ENCODE results near the gene LRP2BP.
"Not testable (repeated sequence)": the region's sequence is repeated elsewhere in the genome, so short reads cannot be mapped to it uniquely, and the experiment has no call there.

The LRP2BP gene

GRCh38 chr4:185361872-185362271, 33.9 kb downstream of the LRP2BP start:
- no peak for DNase-seq (ENCODE audit: low read depth)

DNA sequence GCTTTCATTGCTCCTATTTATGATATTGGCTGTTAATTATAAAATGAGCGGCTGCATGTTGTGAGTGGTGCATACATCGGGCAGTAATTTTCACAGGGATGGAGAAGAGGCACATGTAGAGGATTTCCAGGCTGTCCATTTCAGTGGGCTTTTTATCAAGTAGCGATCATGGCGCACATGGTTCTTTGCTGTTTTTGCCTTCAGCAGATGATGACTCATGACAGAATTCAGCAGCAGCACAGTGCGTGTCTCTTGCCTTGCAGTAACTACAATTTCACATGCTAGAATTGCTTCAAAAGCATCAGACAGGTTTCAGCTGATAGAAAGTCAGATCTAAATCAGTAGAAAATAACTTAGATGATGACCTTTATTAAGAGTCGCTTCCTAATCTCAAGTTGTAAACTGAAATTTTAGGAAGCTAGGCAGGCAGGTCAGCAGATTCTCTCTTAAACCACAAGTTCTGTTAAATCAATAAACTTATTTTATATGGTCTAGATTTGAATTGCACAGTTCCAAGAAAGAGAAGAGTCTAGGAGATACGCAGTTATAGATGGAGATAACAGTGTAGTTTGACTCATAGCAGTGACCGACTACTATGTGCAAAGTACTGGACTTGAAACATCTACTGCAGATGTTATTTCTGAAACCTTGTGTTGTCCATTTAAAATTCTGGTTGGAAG, 35.8 kb downstream of the LRP2BP start:
- no peak for DNase-seq (ENCODE audit: low read depth)

- no peak for DNase-seq (ENCODE audit: low read depth)
Measured at GRCh38 chr4:185358959-185359358, 36.8 kb downstream of the LRP2BP start.

DNA sequence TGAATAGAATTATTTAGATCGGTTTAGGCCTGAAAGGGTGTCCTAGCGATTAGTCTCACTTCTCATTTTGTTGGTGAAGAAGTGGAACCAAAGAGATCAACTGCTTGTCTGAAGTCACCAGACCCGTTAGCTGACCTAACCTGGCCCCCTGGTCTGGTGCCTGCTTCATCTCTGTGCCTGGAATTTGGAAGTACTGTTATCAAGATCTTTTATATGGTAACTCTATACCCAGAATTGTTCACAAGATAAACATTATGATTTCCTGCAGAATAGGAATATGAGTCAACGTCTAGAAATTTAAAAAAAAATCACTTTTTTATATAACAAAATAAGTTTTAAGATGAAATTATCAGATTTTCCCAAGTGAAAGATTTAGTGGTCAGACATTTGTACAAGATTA, 37.2 kb downstream of the LRP2BP start:
- no peak for DNase-seq (ENCODE audit: low read depth)

DNA sequence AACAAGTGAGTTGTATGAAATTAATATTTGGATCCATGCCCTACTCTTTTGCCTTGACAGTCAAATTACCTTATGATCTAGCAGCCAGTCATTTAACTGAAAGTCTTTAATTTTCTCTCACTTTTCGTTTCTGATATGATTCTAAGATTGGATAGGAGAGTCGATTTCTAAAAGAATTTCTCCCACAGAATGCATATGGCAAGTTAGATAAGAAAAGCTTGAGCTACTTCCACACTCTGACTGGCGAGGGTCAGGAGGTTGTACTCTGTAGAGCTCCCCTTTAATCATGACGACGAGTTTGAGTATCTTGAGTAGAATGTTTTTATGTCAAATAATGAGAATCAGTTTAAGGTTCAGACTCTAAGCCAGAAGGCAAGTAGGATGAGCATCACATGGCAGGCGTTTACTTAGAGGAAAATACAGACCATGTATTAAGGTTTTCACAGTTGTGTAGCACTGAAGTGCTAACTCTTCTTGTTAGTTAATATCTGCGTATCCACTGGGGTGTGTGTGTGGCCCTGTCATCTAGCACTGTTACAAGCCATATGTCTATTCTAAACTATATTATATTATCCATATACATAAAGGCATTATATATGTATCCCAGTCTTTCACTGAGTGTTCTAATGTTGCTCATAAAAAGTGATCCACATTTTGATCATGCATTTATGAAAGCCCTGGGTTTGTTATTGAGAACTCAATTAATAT, 37.8 kb downstream of the LRP2BP start:
- DNase-seq (ENCODE audit: low read depth) = no peak

DNA sequence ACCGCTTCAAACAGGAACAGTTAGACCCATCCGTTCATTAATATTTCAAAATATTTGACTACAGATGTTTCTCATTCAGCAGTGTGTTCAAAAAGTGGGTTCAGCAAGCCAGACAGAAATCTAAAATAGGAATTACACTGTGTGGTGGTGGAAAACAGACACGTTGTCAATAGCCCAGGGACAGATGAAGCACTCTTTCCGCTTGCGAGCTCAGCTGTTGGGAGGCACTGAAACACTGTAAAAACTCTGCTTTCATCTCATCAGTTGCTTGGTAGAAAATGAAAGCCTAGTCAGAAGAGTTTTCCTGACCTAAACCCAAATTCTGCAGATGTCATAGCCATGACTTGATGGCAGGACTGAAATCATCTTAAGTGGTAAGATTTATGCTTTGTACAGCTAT, 38.5 kb downstream of the LRP2BP start:
- DNase-seq (ENCODE audit: low read depth) = no peak

DNA sequence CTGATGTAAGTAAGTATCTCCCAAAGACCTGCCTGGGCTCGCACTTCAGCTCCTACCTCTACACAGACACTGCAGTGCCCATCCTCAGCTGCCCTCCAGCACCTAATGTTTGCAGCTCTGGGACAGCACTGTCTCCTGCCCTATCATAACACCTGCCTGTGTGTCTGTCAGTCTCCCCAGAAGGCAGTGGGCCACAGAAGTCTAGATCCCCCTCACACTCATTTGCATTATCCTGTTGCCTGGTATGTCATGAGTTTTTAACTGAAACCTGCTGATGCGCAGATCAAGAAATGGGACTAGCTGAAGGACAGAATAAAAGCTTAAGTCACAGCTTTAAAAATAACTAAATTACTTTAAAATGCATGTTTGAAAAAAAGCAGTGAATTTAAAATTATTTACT, 43.0 kb downstream of the LRP2BP start:
- no peak for DNase-seq (ENCODE audit: low read depth)

DNA sequence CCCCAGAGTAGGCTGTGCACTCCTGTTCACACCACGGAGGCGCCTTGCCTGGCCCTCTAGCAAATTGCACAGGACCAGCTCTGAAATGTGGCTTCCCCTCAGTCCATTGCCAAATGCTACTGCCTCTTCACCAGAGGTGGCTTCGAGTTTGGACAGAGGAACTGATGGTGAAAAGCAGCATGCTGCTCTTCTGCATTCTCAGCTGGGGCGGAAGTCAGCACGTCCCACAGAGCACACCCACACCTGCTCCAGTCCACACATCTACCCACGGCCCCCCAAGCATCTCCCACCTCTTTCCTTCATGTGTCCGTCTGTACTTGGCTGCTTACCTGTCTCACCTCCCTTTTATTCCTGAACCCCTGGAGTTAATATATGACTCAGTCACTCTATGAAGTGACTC, 43.5 kb downstream of the LRP2BP start:
- DNase-seq (ENCODE audit: low read depth) = no peak

DNA sequence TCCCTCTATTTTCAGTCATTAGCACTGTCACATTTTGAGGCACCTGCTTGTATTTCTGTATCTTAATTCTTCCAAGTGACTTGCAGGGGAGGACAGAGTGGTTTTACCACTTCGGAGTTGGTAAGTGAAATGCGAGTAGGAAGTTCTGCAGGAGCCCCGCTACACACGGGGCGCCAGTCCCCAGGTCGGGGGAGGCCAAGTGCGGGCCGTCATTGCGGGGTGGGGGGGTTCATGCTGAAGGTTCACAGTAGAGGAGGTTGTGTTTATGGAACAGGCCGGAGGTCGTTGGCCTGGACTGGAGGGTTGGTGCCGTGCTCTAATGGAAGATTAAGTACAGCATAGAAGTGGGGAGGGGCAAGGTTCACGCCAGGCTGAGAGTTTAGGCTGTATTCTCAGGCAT, 44.0 kb downstream of the LRP2BP start:
- DNase-seq (ENCODE audit: low read depth) = no peak

GRCh38 chr4:185346975-185347601, 48.6 kb downstream of the LRP2BP start:
- DNase-seq (ENCODE audit: low read depth) = no peak

DNA sequence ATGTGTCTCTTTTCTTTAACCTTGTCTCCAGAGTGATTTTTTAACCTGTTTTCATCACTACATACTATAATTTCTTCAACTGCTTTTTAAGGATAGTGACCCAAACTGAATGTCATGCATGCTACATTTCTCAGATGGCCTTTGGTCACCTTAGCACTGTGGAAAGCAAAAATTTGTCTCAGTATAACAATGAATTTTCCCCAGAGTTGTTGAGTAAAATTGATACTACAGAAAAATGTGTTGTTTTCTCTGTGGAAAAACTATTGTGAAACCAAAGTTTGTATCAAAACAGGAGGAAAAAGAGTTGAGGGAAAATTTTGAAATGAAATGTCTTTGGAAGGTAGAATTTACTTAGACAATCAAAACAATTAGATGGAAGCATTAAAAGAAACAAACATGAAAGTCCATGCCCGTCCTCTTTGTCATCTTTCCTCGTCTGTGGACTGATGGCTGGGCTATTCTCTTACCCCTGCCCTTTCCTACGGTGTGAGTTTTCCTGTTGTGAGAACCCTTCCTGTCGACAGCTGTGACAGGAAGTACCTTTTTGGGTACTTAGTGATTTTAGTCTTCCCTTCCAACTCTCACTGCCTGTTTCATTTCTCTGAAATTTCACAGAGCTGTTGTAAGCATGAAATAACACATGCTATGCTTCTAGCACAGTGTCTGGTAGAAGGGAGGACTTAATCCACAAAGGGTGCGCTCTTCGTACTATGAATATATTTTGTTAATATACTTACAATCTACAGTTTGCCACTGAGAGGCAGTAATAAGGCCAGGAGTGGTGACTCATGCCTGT, 50.8 kb downstream of the LRP2BP start:
- no peak for DNase-seq (ENCODE audit: low read depth)

GRCh38 chr4:185343726-185344581, 51.8 kb downstream of the LRP2BP start:
- no peak for DNase-seq (ENCODE audit: low read depth)

- no peak for DNase-seq (ENCODE audit: low read depth)
Measured at GRCh38 chr4:185341841-185342240, 53.9 kb downstream of the LRP2BP start.

DNA sequence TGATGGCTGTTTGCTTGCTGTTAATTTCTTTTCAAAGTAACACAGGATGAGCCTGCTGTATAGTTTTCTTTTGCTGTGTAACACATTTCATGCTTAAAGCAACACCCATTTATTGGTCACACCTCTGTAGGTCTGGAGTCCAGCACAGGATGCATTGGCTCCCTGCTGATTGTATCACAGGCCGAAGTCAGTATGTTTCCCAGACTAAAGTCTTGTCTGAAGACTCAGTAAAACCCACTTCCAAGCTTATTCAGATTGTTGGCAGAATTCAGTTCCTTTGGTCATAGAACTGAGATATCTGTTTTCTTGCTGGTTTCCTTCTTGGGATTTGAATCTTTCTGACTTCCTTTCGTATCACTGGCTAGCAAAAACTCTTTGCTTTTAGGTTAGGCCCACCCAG, 54.3 kb downstream of the LRP2BP start:
- DNase-seq (ENCODE audit: low read depth) = no peak

DNA sequence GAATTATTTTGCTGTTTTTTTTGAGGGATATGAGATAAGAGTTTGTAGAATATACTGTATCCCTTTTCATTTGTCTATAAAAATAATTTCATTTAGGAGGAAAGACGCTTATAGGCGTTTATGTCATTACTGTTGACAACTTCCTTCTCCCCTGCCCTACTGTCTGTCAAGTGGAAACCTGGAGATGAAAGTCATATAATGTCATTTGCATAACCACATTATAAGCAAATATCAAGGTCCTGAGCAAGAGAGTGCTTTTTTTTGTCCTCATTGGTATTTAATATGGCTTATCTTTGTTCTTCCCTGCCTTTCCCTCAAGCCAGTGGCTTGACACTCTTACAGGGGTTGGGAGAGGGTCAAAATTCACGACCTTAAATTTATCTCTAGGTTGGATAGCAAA, 55.8 kb downstream of the LRP2BP start:
- DNase-seq (ENCODE audit: low read depth) = no peak

DNA sequence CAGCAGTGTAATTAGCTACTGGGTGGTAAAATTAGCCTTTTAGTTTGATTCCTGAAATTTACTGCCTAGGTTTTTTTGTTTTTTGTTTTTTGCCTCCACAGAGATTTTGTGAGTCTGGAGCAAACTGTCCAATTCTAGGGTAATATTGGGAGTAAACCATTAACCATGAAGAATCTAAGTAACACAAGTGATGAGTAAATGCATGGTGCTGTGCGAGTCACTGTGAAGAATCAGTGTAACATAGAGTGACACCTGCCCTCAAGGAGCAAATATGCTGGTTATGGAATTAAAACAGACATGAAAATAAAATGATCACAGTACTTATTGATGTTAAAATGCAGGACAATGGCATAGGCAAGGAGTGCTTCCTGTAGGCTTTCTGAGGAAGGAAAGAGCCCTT, 60.1 kb downstream of the LRP2BP start:
- no peak for DNase-seq (ENCODE audit: low read depth)

- DNase-seq (ENCODE audit: low read depth) = no peak
Measured at GRCh38 chr4:185334326-185334725, 61.4 kb downstream of the LRP2BP start.

DNA sequence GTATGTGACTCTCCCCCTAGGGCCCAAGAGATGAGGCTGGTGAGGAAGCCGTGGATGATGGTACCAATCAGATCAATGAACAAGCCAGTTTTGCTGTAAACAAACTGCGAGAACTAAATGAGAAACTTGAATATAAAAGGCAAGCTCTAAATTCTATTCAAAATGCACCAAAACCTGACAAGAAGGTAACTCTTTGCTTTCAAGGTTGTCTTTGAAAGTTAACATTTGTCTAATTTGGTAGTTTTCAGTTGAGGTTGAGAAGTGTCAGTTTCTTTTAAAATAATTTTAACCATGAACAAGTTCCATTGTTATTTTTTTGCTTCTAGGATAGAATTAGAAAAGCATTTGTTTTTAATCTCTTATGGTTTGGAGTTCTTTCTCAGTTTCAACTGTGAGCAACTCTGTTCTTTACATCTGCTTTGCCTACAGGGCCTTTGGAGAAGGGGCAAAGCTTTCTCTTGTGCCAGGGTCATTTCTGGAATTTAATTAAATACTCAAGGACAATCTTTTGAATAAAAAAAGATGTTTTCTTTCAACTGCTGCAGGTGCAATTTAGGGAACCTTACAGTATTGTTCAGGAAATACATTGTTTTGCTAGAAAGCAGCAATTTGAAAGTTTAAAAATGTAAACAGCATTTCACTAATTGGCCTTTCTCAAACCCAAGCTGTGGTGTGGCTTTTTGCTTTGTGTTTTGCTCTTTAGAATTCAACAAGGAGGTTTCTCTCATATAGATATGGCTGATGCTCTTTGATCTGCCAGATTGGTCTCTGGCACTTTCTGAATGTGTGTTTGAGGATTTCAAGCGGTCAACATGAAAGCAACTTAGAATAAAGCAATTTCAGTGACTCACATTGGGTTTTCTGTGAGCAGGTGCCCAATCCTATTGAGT, 62.9 kb downstream of the LRP2BP start:
- DNase-seq (ENCODE audit: low read depth) = no peak

DNA sequence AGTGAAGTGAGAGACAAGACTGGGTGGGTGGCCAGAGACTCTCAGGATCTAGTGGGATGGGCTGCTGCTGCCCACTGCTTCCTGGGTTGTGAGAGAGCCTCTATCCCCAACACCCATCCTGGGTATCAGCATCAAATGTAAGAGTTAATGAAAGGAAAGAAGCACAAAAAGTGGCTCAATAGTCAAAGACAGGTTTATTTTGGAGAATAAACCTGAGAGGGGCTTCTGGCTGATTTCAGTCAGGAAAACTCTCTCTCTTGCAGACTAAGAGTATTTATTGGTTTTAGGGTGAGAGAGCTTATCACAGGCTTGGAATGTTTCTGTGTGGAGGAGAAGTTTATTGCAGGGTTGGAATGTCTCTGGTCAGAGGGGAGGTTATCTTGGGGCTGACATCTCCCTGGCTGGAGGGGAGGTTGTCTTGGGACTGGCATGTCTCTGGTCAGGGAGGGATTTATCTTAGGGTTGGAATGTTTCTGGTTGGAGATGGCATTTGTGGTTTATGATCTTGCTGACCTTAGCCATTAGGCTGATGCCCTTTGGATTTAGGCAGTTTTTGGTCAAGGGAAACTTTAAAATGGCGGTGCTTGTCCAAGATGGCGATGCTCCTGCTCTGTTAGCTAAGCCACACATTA, 65.7 kb downstream of the LRP2BP start:
- not testable (repeated sequence) for DNase-seq (ENCODE audit: low read depth)

- no peak for DNase-seq (ENCODE audit: low read depth)
Measured at GRCh38 chr4:185328586-185328985, 67.1 kb downstream of the LRP2BP start.
